Effector memory CD8-positive, alpha-beta T cell (primary cell): ENCODE measurements around the gene STARD3.

Experiments
- ATAC-seq: fragments of 150-1000 bp; cut with Tn5 transposase; replicated peaks from 2 replicates; pipeline ENCODE4 v1.10.0; 2021; ENCODE audit warnings: mild to moderate bottlenecking, moderate library complexity
- DNase-seq, 3 experiments: peaks; one replicate each; pipeline ENCODE4 v3.0.0; 2021
- H3K27ac Mint-ChIP-seq, 2 donors: one replicate each; pipeline ENCODE4 v1.8.0; 2022; ENCODE audit warnings: mild to moderate bottlenecking in 2 of 2, mixed read lengths in 2 of 2, moderate library complexity in 2 of 2
- H3K27me3 Mint-ChIP-seq, 2 donors: one replicate each; pipeline ENCODE4 v1.8.0; 2022; ENCODE audit warnings: mixed read lengths in 2 of 2
- H3K36me3 Mint-ChIP-seq: one replicate; pipeline ENCODE4 v1.8.0; 2022; ENCODE audit warnings: mild to moderate bottlenecking, moderate library complexity, mixed read lengths; ENCODE audit not compliant: insufficient read depth
- H3K4me1 Mint-ChIP-seq, 2 donors: one replicate each; pipeline ENCODE4 v1.8.0; 2022; ENCODE audit warnings: low read depth in 2 of 2, mixed read lengths in 2 of 2
- H3K4me3 Mint-ChIP-seq, 2 donors: one replicate each; pipeline ENCODE4 v1.8.0; 2022; ENCODE audit warnings: mild to moderate bottlenecking in 2 of 2, mixed read lengths in 2 of 2, moderate library complexity in 2 of 2
- H3K9me3 Mint-ChIP-seq, 2 donors: one replicate each; pipeline ENCODE4 v1.8.0; 2022; ENCODE audit warnings: mixed read lengths in 2 of 2

The STARD3 gene

GRCh38 chr17:39655105-39655504, 18.2 kb downstream of the STARD3 start:
- no peaks in the 10 kb centered on the region for H3K27me3 Mint-ChIP-seq
- peaks cover 18% of the 10 kb centered on the region for H3K36me3 Mint-ChIP-seq
- DNase-seq, result no peak
- peaks cover 30 to 32% of the 10 kb centered on the region in 2 donors for H3K4me1 Mint-ChIP-seq
- H3K4me3 Mint-ChIP-seq, result no peak overlapping the region
- no peaks in the 10 kb centered on the region for H3K9me3 Mint-ChIP-seq
- ATAC-seq, result no peak
- H3K27ac Mint-ChIP-seq, result peak overlapping the region in 1 of 2 donors; percentile 41

- Mint-ChIP-seq H3K27ac (no peak overlapping the region), H3K9me3 (no peaks in the 10 kb centered on the region), H3K36me3 (peaks cover 19% of the 10 kb centered on the region), H3K4me1 (peaks cover 10% of the 10 kb centered on the region in 2 donors), H3K4me3 (no peak overlapping the region), H3K27me3 (no peaks in the 10 kb centered on the region)
- ATAC-seq (no peak), DNase-seq (no peak)
These were observed 21.4 kb downstream of the STARD3 start for GRCh38 chr17:39658346-39658745.

GRCh38 chr17:39658760-39659159, 21.8 kb downstream of the STARD3 start:
- ATAC-seq (no peak), DNase-seq (no peak)
- Mint-ChIP-seq H3K9me3 (no peaks in the 10 kb centered on the region), H3K4me3 (no peak overlapping the region), H3K36me3 (peaks cover 16% of the 10 kb centered on the region), H3K4me1 (peaks cover 7% of the 10 kb centered on the region in 2 donors), H3K27ac (no peak overlapping the region), H3K27me3 (no peaks in the 10 kb centered on the region)

- Mint-ChIP-seq H3K4me3 (no peak overlapping the region), H3K27me3 (no peaks in the 10 kb centered on the region), H3K36me3 (peaks cover 16% of the 10 kb centered on the region), H3K9me3 (no peaks in the 10 kb centered on the region), H3K27ac (no peak overlapping the region), H3K4me1 (peaks cover 3 to 7% of the 10 kb centered on the region in 2 donors)
- DNase-seq (no peak), ATAC-seq (no peak)
These were observed 22.5 kb downstream of the STARD3 start for GRCh38 chr17:39659279-39660010.

- ATAC-seq, result no peak
- peaks cover 3 to 7% of the 10 kb centered on the region in 2 donors for H3K4me1 Mint-ChIP-seq
- H3K27me3 Mint-ChIP-seq, result no peaks in the 10 kb centered on the region
- DNase-seq, result no peak
- H3K27ac Mint-ChIP-seq, result no peak overlapping the region
- no peaks in the 10 kb centered on the region for H3K9me3 Mint-ChIP-seq
- H3K4me3 Mint-ChIP-seq, result no peak overlapping the region
- peaks cover 19% of the 10 kb centered on the region for H3K36me3 Mint-ChIP-seq
These were observed 23.0 kb downstream of the STARD3 start for GRCh38 chr17:39660011-39660360.

GRCh38 chr17:39660397-39661385, 23.7 kb downstream of the STARD3 start:
- DNase-seq (no peak), ATAC-seq (no peak)
- Mint-ChIP-seq H3K27me3 (no peaks in the 10 kb centered on the region), H3K36me3 (peaks cover 13% of the 10 kb centered on the region), H3K4me1 (peaks cover under 1 to 6% of the 10 kb centered on the region in 2 donors), H3K27ac (no peak overlapping the region), H3K9me3 (no peaks in the 10 kb centered on the region), H3K4me3 (no peak overlapping the region)

GRCh38 chr17:39661744-39662541, 25.0 kb downstream of the STARD3 start:
- peaks cover 0 to 9% of the 10 kb centered on the region in 2 donors for H3K4me1 Mint-ChIP-seq
- H3K27ac Mint-ChIP-seq, result peak overlapping the region in 1 of 2 donors; percentile 60

GRCh38 chr17:39662551-39663339, 25.8 kb downstream of the STARD3 start:
- H3K4me3 Mint-ChIP-seq, result no peak overlapping the region
- H3K4me1 Mint-ChIP-seq, result peaks cover under 1 to 10% of the 10 kb centered on the region in 2 donors
- DNase-seq (no peak), ATAC-seq (no peak)
- no peaks in the 10 kb centered on the region for H3K9me3 Mint-ChIP-seq
- H3K36me3 Mint-ChIP-seq, result peaks cover 11% of the 10 kb centered on the region
- H3K27ac Mint-ChIP-seq, result no peak overlapping the region
- peaks cover 4 to 15% of the 10 kb centered on the region in 2 donors for H3K27me3 Mint-ChIP-seq

More at GRCh38 chr17:39661744-39662541, 25.0 kb downstream of the STARD3 start:
- ATAC-seq (no peak), DNase-seq (no peak)
- Mint-ChIP-seq H3K4me3 (no peak overlapping the region), H3K36me3 (peaks cover 11% of the 10 kb centered on the region), H3K9me3 (no peaks in the 10 kb centered on the region), H3K27me3 (peaks cover 4 to 12% of the 10 kb centered on the region in 2 donors)

GRCh38 chr17:39663340-39663687, 26.4 kb downstream of the STARD3 start:
- H3K4me3 Mint-ChIP-seq, result no peak overlapping the region
- H3K4me1 Mint-ChIP-seq, result peaks cover 4 to 10% of the 10 kb centered on the region in 2 donors
- DNase-seq (no peak), ATAC-seq (no peak)
- peaks cover 11% of the 10 kb centered on the region for H3K36me3 Mint-ChIP-seq
- H3K9me3 Mint-ChIP-seq, result no peaks in the 10 kb centered on the region
- no peak overlapping the region for H3K27ac Mint-ChIP-seq
- H3K27me3 Mint-ChIP-seq, result peaks cover 5 to 18% of the 10 kb centered on the region in 2 donors

- peaks cover 10 to 24% of the 10 kb centered on the region in 2 donors for H3K27me3 Mint-ChIP-seq
- H3K4me1 Mint-ChIP-seq, result peaks cover 10 to 15% of the 10 kb centered on the region in 2 donors
- no peak overlapping the region for H3K4me3 Mint-ChIP-seq
- H3K36me3 Mint-ChIP-seq, result peaks cover 11% of the 10 kb centered on the region
- H3K27ac Mint-ChIP-seq, result peak overlapping the region; percentile 52 to 57
- no peaks in the 10 kb centered on the region for H3K9me3 Mint-ChIP-seq
- ATAC-seq (no peak), DNase-seq (no peak)
These were observed 27.0 kb downstream of the STARD3 start for GRCh38 chr17:39663688-39664580.

GRCh38 chr17:39664581-39665561, 27.9 kb downstream of the STARD3 start, which contains the start of gene TCAP:
TSS of gene TCAP (plus strand) at chr17:39665349. CDS start at chr17:39665360, 11 bp downstream.
- peak within 1 kb of the TSS; percentile 27 to 56 for H3K4me3 Mint-ChIP-seq
- peaks cover 9% of the 10 kb centered on the region for H3K36me3 Mint-ChIP-seq
- H3K9me3 Mint-ChIP-seq, result no peaks in the 10 kb centered on the region
- DNase-seq (no peak), ATAC-seq (no peak)
- H3K27ac Mint-ChIP-seq, result peak within 1 kb of the TSS; percentile 52 to 57
- peaks cover 10 to 32% of the 10 kb centered on the region in 2 donors for H3K27me3 Mint-ChIP-seq
- peaks cover 10 to 15% of the 10 kb centered on the region in 2 donors for H3K4me1 Mint-ChIP-seq
